ENCODE results near the gene GSAP. TPM values are rescaled to one million over a fixed set of nuclear protein-coding genes. Genes with fewer than 3 reads are reported as not detected.

Gene GSAP
- total RNA-seq, 1 experiment from 2014 or later, result 2.0 TPM

GRCh38 chr7:77308792-77309191, 107.4 kb downstream of the GSAP start:
- no peak overlapping the region for H3K27ac Mint-ChIP-seq
- TF ChIP-seq TEAD4 (CRISPR knock-in tag; IDR thresholded peaks at IDR 0.05), result no peak
- no peak for TF ChIP-seq FOXP1 (CRISPR knock-in tag; IDR thresholded peaks at IDR 0.05; ENCODE audit: borderline replicate concordance)
- no peak for TF ChIP-seq ZNF121 (CRISPR knock-in tag; IDR thresholded peaks at IDR 0.05)
- TF ChIP-seq FOXJ3 (CRISPR knock-in tag; IDR thresholded peaks at IDR 0.05; ENCODE audit: borderline replicate concordance), result no peak
- TF ChIP-seq NR2C2 (CRISPR knock-in tag; IDR thresholded peaks at IDR 0.05), result no peak
- no peak for TF ChIP-seq IRF2 (CRISPR knock-in tag; IDR thresholded peaks at IDR 0.05; ENCODE audit: borderline replicate concordance, low read depth)
- no peak for TF ChIP-seq NR3C1 (CRISPR knock-in tag; conservative IDR thresholded peaks at IDR 0.05; ENCODE audit: low read depth)
- no peak for TF ChIP-seq NFE2L1 (CRISPR knock-in tag; IDR thresholded peaks at IDR 0.05)
- TF ChIP-seq MXD4 (CRISPR knock-in tag; IDR thresholded peaks at IDR 0.05; ENCODE audit: borderline replicate concordance), result no peak
- TF ChIP-seq ZSCAN18 (CRISPR knock-in tag; IDR thresholded peaks at IDR 0.05), result no peak
- no peak for TF ChIP-seq ATF2 (CRISPR knock-in tag; IDR thresholded peaks at IDR 0.05; ENCODE audit: borderline replicate concordance, low read depth)
- TF ChIP-seq ZNF263 (CRISPR knock-in tag; IDR thresholded peaks at IDR 0.05; ENCODE audit: low read depth), result no peak
- TF ChIP-seq FOXP4 (CRISPR knock-in tag; IDR thresholded peaks at IDR 0.05), result no peak
- no peaks in the 10 kb centered on the region for H3K27me3 Mint-ChIP-seq (ENCODE audit: low read depth)
- peaks cover 21% of the 10 kb centered on the region for H3K4me1 Mint-ChIP-seq
- POLR2A ChIA-PET, result no interaction called here
- ATAC-seq, result peak; percentile 32
- no peak overlapping the region for H3K4me3 Mint-ChIP-seq
- peaks cover 3% of the 10 kb centered on the region for H3K9me3 Mint-ChIP-seq
- no peaks in the 10 kb centered on the region for H3K36me3 Mint-ChIP-seq
- DNase-seq (ENCODE audit: low spot score), result no peak
- CTCF ChIA-PET, result interaction anchor here (1.3 kb wide), 1 partner anchor 62 kb away, joined by 3 read pairs; no protein-coding TSS in a partner anchor

DNA sequence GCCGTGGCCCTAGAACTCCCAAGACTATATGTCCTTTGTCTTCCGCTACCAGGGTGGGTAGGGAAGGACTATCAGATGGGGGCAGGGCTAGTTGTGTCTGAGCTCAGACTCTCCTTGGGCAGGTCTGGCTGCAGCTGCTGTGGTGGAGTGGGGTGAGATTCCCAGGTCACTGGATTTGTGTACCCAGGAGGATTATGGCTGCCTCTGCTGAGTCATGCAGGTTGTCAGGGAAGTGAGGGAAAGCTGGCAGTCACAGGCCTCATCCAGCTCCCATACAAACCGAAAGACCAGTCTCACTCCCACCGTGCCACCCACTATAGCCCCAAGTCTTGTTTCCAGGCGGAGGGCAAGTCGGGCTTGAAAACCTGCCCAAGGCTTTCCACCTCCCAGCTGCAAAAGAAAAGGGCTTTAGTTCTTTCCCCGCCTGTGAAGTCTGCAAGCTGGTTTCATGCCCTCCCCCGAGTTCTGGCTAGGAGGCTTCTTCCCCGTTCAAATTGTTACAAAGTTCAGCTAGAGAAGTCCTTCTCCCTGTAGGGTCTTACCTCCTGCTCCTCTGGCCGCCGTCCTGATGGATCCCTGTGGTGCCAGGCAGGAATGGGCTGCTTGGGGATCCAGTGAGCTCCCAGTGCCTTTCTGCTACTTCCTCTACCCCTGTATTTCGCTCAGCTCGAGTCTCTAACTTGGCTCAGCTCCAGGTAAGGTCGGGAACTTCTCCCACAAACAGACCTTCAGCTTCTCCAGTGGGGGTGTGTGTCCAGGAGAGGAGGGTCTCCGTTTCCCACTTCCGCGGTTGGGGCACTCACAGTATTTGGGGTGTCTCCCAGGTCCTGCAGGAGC, 109.7 kb downstream of the GSAP start:
- peaks cover 25% of the 10 kb centered on the region for H3K4me1 Mint-ChIP-seq
- POLR2A ChIA-PET, result no interaction called here
- H3K27ac Mint-ChIP-seq, result no peak overlapping the region
- no peak overlapping the region for H3K4me3 Mint-ChIP-seq
- H3K9me3 Mint-ChIP-seq, result peaks cover 3% of the 10 kb centered on the region
- DNase-seq (ENCODE audit: low spot score) (no peak), ATAC-seq (no peak)
- no peaks in the 10 kb centered on the region for H3K27me3 Mint-ChIP-seq (ENCODE audit: low read depth)
- no peaks in the 10 kb centered on the region for H3K36me3 Mint-ChIP-seq
- CTCF ChIA-PET, result interaction anchor here (1.5 kb wide), 1 partner anchor 25 kb away, joined by 4 read pairs; no protein-coding TSS in a partner anchor
- TF ChIP-seq, protein P1, sequence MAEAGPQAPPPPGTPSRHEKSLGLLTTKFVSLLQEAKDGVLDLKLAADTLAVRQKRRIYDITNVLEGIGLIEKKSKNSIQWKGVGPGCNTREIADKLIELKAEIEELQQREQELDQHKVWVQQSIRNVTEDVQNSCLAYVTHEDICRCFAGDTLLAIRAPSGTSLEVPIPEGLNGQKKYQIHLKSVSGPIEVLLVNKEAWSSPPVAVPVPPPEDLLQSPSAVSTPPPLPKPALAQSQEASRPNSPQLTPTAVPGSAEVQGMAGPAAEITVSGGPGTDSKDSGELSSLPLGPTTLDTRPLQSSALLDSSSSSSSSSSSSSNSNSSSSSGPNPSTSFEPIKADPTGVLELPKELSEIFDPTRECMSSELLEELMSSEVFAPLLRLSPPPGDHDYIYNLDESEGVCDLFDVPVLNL (CRISPR knock-in tag; IDR thresholded peaks at IDR 0.05; ENCODE audit: borderline replicate concordance, low read depth), result no peak
- TF ChIP-seq, protein P2, sequence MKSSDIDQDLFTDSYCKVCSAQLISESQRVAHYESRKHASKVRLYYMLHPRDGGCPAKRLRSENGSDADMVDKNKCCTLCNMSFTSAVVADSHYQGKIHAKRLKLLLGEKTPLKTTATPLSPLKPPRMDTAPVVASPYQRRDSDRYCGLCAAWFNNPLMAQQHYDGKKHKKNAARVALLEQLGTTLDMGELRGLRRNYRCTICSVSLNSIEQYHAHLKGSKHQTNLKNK (CRISPR knock-in tag; IDR thresholded peaks at IDR 0.05), result no peak
- no peak for TF ChIP-seq ESRRA (CRISPR knock-in tag; IDR thresholded peaks at IDR 0.05; ENCODE audit: borderline replicate concordance)
- TF ChIP-seq GRHL2 (CRISPR knock-in tag; IDR thresholded peaks at IDR 0.05; ENCODE audit: insufficient replicate concordance, severe bottlenecking), result no peak
- no peak for TF ChIP-seq NR2C2 (CRISPR knock-in tag; IDR thresholded peaks at IDR 0.05)
- TF ChIP-seq, protein P3, sequence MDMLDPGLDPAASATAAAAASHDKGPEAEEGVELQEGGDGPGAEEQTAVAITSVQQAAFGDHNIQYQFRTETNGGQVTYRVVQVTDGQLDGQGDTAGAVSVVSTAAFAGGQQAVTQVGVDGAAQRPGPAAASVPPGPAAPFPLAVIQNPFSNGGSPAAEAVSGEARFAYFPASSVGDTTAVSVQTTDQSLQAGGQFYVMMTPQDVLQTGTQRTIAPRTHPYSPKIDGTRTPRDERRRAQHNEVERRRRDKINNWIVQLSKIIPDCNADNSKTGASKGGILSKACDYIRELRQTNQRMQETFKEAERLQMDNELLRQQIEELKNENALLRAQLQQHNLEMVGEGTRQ (CRISPR knock-in tag; IDR thresholded peaks at IDR 0.05), result no peak
- TF ChIP-seq, protein P4, sequence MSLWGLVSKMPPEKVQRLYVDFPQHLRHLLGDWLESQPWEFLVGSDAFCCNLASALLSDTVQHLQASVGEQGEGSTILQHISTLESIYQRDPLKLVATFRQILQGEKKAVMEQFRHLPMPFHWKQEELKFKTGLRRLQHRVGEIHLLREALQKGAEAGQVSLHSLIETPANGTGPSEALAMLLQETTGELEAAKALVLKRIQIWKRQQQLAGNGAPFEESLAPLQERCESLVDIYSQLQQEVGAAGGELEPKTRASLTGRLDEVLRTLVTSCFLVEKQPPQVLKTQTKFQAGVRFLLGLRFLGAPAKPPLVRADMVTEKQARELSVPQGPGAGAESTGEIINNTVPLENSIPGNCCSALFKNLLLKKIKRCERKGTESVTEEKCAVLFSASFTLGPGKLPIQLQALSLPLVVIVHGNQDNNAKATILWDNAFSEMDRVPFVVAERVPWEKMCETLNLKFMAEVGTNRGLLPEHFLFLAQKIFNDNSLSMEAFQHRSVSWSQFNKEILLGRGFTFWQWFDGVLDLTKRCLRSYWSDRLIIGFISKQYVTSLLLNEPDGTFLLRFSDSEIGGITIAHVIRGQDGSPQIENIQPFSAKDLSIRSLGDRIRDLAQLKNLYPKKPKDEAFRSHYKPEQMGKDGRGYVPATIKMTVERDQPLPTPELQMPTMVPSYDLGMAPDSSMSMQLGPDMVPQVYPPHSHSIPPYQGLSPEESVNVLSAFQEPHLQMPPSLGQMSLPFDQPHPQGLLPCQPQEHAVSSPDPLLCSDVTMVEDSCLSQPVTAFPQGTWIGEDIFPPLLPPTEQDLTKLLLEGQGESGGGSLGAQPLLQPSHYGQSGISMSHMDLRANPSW (CRISPR knock-in tag; conservative IDR thresholded peaks at IDR 0.05; ENCODE audit: low read depth), result no peak
- no peak for TF ChIP-seq TP53 (CRISPR knock-in tag; IDR thresholded peaks at IDR 0.05)
- TF ChIP-seq RORB (CRISPR knock-in tag; IDR thresholded peaks at IDR 0.05), result no peak
- TF ChIP-seq MYBL2 (CRISPR knock-in tag; IDR thresholded peaks at IDR 0.05), result no peak
- TF ChIP-seq MXD4 (CRISPR knock-in tag; IDR thresholded peaks at IDR 0.05; ENCODE audit: borderline replicate concordance), result no peak
- no peak for TF ChIP-seq USF1 (CRISPR knock-in tag; IDR thresholded peaks at IDR 0.05)
